Measurements from ENCODE around the gene NRG4. TPM values are rescaled to one million over a fixed set of nuclear protein-coding genes. Genes with fewer than 3 reads are reported as not detected.

The NRG4 gene
- total RNA-seq, 1 experiment from 2014 or later: 0.39 TPM

DNA sequence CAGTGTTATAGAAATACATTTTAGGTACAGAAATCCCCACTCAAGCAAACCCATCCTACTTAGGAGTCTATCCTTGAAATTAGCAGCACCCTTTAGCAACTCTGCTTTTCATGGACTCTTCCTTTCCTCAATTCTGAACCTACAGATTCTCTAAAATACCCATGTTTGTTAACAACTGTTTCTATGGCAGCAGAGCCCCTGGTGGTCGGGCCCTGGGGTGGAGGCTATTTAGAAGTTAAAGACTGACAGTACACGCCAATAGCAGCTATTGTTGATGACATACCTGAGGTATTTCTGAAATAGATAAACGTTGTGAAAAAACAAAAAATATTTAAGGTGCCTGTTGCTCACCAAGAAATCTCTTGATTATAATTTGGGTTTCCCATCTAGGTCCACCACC, 23.4 kb upstream of the NRG4 start:
- Histone ChIP-seq H3K4me1 (ENCODE audit: control insufficient read depth, insufficient read depth, low read length) (no peaks in the 10 kb centered on the region), H3K27me3 (ENCODE audit: control insufficient read depth, insufficient read depth, low read length) (peaks cover 5% of the 10 kb centered on the region; the same call in 1 of the 2 replicates), H3K9me3 (ENCODE audit: control insufficient read depth, insufficient read depth, low read depth, low read length) (no peaks in the 10 kb centered on the region), H3K36me3 (ENCODE audit: control insufficient read depth, insufficient read depth, low read length) (no peaks in the 10 kb centered on the region), H3K4me3 (ENCODE audit: low read depth in 2 of 2, low read length in 2 of 2) (no peak overlapping the region), H3K27ac (ENCODE audit: low read length) (no peak overlapping the region)
- CTCF ChIA-PET: no interaction called here
- POLR2A ChIA-PET: no interaction called here
- DNase-seq (ENCODE audit: low read depth, low spot score): no peak
- TF ChIP-seq TCF7L2 (IDR thresholded peaks at IDR 0.05; ENCODE audit: low read depth, low read length) (no peak), POLR2AphosphoS5 (IDR thresholded peaks at IDR 0.05; ENCODE audit: low read depth, low read length) (no peak), SIN3A (IDR thresholded peaks at IDR 0.05; ENCODE audit: borderline replicate concordance, insufficient read depth, low read depth, low read length) (no peak), REST (IDR thresholded peaks at IDR 0.05; ENCODE audit: insufficient read depth in 1 of 2, low read depth in 2 of 2, low read length in 1 of 2) (no peak)
- TF ChIP-seq, protein P1, sequence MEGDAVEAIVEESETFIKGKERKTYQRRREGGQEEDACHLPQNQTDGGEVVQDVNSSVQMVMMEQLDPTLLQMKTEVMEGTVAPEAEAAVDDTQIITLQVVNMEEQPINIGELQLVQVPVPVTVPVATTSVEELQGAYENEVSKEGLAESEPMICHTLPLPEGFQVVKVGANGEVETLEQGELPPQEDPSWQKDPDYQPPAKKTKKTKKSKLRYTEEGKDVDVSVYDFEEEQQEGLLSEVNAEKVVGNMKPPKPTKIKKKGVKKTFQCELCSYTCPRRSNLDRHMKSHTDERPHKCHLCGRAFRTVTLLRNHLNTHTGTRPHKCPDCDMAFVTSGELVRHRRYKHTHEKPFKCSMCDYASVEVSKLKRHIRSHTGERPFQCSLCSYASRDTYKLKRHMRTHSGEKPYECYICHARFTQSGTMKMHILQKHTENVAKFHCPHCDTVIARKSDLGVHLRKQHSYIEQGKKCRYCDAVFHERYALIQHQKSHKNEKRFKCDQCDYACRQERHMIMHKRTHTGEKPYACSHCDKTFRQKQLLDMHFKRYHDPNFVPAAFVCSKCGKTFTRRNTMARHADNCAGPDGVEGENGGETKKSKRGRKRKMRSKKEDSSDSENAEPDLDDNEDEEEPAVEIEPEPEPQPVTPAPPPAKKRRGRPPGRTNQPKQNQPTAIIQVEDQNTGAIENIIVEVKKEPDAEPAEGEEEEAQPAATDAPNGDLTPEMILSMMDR (IDR thresholded peaks at IDR 0.05): no peak
- ATAC-seq: no peak
- no TSS peak for BruUV-seq (replicated peaks)
- in situ Hi-C loops (cut with HindIII; ENCODE audit: low pct_unique_long_range_greater_than_20kb, low sequenced_read_pairs) (no loop called here), intact Hi-C loops (cut with micrococcal nuclease; ENCODE audit: unreplicated experiment) (no loop called here)

- no peak overlapping the region for H3K4me3 ChIP-seq (ENCODE audit: low read depth in 2 of 2, low read length in 2 of 2)
- H3K27ac ChIP-seq (ENCODE audit: low read length): no peak overlapping the region
- H3K27me3 ChIP-seq (ENCODE audit: control insufficient read depth, insufficient read depth, low read length): peaks cover 3% of the 10 kb centered on the region; the same call in 1 of the 2 replicates
- ChIA-PET POLR2A (no interaction called here), CTCF (interaction anchor here (0.6 kb wide), 1 partner anchor 105 kb away, joined by 3 read pairs; no protein-coding TSS in a partner anchor)
- no peaks in the 10 kb centered on the region for H3K9me3 ChIP-seq (ENCODE audit: control insufficient read depth, insufficient read depth, low read depth, low read length)
- no peaks in the 10 kb centered on the region for H3K36me3 ChIP-seq (ENCODE audit: control insufficient read depth, insufficient read depth, low read length)
- ATAC-seq: no peak
- DNase-seq (ENCODE audit: low read depth, low spot score): no peak
- intact Hi-C loops (cut with micrococcal nuclease; ENCODE audit: unreplicated experiment): no loop called here
- no peak for TF ChIP-seq SIN3A (IDR thresholded peaks at IDR 0.05; ENCODE audit: borderline replicate concordance, insufficient read depth, low read depth, low read length)
- TF ChIP-seq, protein P1 (IDR thresholded peaks at IDR 0.05): no peak
- TF ChIP-seq POLR2AphosphoS5 (IDR thresholded peaks at IDR 0.05; ENCODE audit: low read depth, low read length): no peak
- no peak for TF ChIP-seq REST (IDR thresholded peaks at IDR 0.05; ENCODE audit: insufficient read depth in 1 of 2, low read depth in 2 of 2, low read length in 1 of 2)
- no peak for TF ChIP-seq TCF7L2 (IDR thresholded peaks at IDR 0.05; ENCODE audit: low read depth, low read length)
- H3K4me1 ChIP-seq (ENCODE audit: control insufficient read depth, insufficient read depth, low read length): no peaks in the 10 kb centered on the region
- in situ Hi-C loops (cut with HindIII; ENCODE audit: low pct_unique_long_range_greater_than_20kb, low sequenced_read_pairs): no loop called here
- no TSS peak for BruUV-seq (replicated peaks)
Measured at GRCh38 chr15:76034111-76034510, 21.9 kb upstream of the NRG4 start.
